Peyer's patch (tissue), 4 donors: Measurements from ENCODE around the gene C3orf52.

Source experiments
- CTCF ChIP-seq, 6 experiments: fragments of 450-650 bp in 4 of 6; fragments of 200-600 bp in 2 of 6; sonication (generic) in 1 of 6; IDR thresholded peaks; one replicate each; pipeline ENCODE4 v1.5.1; 2017 to 2019; ENCODE audit warnings: antibody characterized with exemption in 6 of 6, mild to moderate bottlenecking in 3 of 6, moderate library complexity in 1 of 6
- POLR2A ChIP-seq, 2 donors: fragments of 450-650 bp; IDR thresholded peaks; one replicate each; pipeline ENCODE4 v1.5.1; 2017; ENCODE audit warnings: antibody characterized with exemption in 2 of 2, mild to moderate bottlenecking in 2 of 2, moderate library complexity in 2 of 2

DNA sequence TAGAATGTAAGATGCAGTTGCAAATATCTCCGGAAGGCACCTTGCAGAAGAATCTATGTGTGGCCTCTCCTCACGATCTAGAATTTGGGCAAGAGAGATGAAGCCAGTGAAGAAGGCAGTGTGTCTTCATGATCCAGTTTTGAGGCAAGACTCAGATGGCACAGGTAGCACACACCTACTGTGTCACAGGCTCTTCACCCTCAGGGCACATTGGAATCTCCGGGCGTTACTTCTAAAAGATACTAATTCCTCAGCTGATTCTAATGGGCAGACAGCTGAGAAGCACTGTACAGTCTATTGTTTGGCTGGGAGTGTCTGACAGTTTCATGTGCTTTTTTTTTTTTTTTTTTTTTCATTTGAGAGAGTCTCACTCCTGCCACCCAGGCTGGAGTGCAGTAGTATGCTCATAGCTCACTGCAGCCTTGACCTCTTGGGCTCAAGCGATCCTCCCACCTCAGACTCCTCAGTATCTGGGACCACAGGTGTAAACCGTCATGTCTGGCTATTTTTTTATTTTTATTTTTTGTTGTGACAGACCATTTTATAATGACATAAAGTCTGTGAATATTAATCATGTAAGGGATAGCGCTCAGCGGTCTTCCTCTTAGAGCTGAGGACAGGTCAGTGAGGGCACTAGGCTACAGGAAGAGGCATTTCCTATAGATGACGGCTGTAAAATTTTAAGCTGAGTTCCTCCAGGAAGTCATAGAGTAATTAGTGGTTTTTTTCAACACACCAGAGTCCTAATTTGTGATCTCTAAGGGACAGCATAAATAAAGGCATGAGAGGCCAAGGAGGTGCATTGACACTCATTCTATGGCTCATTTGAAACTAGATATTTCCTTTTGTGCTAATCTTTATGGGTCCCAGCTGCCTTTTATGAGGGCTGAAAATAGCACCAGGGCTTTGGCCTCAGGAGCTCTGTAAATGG is 4.0 kb downstream of the C3orf52 start:
- TF ChIP-seq CTCF (IDR thresholded peaks at IDR 0.05) = no peak
- no peak for TF ChIP-seq POLR2A (IDR thresholded peaks at IDR 0.05)
